HG02571 (cell line): Measurements from ENCODE around the gene ARL6IP5.
A peak's percentile ranks its signal among the peaks of the same experiment; 100 is the strongest.

Experiments used
- ATAC-seq: cut with Tn5 transposase; IDR thresholded peaks from one replicate; pipeline ENCODE4 v1.9.1; 2021; ENCODE audit warnings: mild to moderate bottlenecking, moderate library complexity; ENCODE audit not compliant: unreplicated experiment

The ARL6IP5 gene, protein sequence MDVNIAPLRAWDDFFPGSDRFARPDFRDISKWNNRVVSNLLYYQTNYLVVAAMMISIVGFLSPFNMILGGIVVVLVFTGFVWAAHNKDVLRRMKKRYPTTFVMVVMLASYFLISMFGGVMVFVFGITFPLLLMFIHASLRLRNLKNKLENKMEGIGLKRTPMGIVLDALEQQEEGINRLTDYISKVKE

GRCh38 chr3:69084326-69085167, at the start of gene ARL6IP5:
ARL6IP5 (plus strand) TSS chr3:69084937; CDS start chr3:69085048, 111 bp downstream.
- ATAC-seq, result peak; percentile 43

DNA sequence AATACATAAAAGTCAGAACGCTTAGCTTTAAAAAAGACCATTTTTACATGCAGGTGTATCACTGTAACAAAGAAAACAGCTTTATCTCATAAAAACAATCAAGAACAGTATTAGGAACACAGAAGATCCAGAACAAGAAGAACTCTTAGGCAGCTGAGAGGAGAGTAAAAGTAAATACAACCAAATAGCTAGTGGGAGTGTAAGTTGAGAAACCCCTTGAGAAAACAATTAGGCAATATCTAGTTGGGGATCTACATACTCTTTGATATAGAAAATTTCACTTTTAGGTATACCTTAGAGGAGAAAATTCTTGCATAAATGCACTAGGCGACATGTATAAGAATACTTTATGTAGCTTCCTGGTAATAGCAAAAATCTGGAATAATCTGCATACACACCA, 40.1 kb upstream of the ARL6IP5 start:
- no peak for ATAC-seq

DNA sequence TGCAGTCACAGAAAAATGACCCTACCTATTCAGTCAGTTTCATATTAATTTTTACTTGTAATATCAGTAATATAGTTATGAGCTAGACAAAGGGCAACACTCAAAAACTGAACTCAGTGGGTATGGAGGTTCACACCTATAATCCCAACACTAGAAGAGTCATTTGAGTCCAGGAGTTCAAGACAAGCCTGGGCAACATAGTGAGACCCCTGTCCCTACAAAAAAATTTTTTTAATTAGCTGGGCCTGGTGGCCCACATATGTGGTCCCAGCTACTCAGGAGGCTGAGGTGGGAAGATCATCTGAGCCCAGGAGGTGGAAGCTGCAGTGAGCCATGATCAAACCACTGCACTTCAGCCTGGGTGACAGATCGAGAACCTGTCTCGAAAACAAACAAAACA, 35.7 kb upstream of the ARL6IP5 start:
- ATAC-seq, result no peak

- peak; percentile 96 for ATAC-seq
Observed at GRCh38 chr3:69051756-69052471, 32.8 kb upstream of the ARL6IP5 start, which contains the start of gene TMF1. TMF1 (minus strand) TSS chr3:69052333; CDS start chr3:69052086, 247 bp downstream.

DNA sequence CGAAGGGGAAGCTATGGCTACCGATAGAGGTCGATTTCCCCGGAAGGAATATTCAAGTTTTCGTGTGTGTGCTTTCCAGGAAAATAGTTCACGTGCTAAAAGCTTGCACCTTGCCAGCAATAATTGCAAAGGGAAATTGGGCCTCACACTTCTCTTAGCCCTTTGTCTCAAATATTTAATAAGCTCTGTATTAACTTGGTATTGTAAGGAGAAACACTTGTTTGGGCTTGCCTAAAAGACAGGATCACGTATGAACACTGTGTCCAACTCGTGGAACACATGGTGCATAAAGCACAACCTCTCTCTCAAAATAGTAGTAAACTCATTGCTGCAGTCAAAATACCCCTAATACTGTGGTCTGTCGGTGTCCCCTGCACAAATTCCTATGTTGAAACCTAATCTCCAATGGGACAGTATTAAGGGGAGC, 32.3 kb upstream of the ARL6IP5 start:
- ATAC-seq, result no peak

DNA sequence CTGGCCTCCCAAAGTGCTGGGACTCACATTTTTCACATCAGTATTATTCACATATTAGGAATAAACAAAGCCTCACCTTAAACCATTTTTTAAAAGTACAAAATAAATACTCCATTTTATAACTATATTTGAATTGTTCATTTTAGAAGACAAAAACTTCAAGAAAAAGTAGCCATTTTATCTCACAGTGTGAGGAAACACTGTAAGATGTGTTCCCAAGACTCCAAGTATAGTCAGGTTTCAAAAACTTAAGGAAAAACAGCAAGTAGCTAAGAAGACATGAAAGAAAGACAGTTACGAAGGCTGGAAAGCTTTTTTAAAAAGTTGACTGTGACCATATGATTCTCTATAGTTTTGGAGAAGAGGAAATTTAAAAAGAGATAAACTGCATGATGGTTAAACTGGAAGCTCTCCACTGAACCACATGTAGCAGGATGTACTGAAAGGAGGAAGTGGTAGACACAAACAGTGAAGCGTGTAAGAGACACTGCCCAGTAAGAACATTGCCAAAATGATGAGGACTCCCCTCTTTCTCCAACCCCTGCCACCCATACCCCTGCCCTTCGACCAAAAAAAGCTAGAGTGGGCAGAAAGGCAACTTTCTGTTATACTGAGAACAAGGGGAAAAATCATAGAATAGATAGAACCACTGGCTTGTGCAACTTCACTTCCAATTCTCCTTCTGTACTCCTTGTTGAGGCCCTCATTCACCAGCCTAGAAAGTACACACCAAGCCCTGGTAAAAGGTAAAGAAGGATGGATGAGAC, 26.4 kb upstream of the ARL6IP5 start:
- peak; percentile 89 for ATAC-seq

- no peak for ATAC-seq
Observed at GRCh38 chr3:69058947-69059224, 25.9 kb upstream of the ARL6IP5 start.

DNA sequence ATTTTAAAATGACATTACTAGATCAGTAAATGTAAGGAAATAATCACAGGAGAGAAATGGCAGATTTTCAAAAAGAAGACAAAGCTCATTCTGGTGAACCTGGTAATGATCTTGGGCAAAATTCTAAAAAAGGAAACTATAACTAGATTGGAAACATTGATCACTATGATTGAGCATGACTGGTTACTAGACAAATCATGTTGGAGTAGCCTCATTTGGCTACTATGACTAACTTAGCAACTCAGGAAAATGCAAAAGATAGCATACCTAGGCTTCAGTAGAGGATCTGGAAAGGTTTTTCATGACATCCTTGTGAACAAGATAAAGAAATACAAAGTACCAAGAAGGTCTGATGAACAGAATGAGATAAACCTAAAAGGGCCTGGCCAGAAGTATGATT, 25.0 kb upstream of the ARL6IP5 start:
- ATAC-seq, result no peak

DNA sequence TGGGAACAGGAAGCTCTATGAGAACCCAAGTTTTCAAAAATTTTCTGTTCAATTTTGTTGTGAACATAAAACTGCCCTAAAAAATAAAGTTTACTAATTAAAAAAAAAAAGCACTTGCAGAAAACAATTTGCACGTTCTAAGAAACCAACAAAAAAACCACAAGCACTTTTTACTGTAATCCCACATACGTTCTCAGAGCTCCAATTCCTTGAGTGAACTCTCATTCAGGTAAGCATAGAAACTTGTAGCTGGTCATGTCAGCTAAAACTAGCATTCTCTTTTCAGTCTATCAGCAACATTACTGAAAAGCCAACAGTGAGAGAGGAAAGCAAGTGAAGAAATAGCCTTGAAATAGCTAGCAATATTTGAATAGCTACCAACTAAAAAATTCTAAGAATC, 21.1 kb upstream of the ARL6IP5 start:
- no peak for ATAC-seq

DNA sequence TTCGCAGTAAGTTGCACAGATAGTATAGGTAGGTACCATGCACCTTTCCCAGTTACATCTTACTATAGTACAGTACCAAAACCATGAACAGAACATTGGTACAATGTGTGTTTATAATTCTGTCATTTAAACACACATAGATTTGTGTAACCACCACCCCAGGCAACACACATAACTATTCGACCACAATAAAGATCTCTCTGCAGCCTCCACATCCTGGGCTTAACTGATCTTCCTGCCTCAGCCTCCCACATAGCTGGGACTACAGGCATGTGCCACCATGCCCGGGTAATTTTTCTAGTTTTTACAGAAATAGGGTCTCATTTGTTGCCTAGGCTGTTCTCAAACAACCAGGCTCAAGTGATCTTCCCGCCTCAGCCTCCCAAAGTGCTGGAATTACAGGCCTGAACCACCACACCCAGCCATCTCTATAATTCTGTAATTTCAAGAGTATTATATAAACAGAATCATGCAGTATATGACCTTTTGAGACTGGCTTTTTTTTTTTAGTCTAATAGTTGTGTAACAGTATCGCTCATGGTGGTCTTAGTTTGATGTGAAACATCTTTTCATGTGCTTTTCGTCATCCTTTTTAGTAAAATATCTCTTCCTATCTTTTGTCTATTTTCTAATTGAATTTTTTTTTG, 19.3 kb upstream of the ARL6IP5 start:
- ATAC-seq, result no peak

GRCh38 chr3:69066121-69066520, 18.6 kb upstream of the ARL6IP5 start:
- ATAC-seq, result no peak

DNA sequence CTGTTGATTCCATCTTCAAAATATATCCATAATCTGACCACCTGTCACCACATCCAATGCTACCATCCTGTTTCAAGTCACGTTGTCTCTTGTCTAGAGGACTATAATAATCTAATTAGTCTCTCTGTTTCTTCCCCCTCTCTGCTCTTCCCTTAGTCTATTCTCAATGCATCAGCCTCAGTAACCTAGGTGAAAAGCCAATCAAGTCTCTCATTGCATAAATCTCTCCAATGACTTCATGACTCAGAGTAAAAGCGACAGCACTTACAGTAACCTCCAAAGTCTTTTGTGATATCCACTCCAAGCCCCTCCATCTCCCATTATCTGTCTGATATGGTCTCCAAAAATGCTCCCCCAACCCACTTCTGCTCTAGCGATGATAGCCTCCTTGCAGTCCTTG, 11.8 kb upstream of the ARL6IP5 start:
- no peak for ATAC-seq

DNA sequence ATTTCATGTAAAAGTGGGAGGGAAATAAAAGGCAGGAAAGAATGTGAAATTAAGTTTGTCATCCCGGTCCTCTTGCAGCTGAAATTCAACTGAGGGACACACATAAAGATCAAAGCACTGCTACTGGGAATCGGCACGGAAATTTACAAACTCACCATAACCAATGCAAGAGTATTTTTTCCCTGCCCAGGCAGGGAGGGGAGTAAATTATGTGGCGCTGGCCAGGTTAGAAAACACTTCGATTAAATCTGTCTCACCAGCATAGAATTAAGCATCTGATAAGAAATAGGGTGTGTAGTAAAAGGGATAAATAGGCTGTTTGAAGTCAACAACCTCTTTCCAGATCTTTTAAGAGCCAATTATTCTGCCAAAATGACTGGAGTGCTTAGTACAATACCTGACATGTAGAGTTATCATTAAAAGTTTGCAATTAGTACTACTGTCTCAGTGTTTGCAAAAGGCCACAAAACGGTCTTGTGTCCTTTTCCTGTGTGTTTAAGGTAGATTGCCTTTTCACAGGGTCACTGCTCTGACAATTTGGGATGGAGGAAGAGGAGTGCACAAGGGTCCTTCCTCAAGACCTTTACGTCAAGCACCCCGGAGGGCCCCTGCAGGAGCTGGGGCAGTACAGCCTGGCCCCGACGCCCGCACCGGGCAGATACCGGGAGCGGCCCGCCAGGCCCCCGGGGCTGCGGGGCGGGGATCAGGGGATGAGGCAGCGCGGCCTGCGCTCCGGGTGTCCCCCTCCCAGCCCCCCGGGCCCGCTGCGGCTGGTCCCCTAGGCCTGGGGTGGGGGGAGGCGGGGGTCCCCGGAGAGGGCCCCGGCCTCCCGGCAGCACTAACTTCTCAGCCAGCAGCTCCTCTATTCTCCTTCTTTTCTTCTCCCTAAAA, 5.2 kb upstream of the ARL6IP5 start:
- ATAC-seq, result no peak

GRCh38 chr3:69080233-69080920, 4.4 kb upstream of the ARL6IP5 start, which contains the start of gene UBA3:
UBA3 (minus strand) TSS chr3:69080365; CDS start chr3:69080353, 12 bp downstream.
- ATAC-seq, result peak; percentile 44

DNA sequence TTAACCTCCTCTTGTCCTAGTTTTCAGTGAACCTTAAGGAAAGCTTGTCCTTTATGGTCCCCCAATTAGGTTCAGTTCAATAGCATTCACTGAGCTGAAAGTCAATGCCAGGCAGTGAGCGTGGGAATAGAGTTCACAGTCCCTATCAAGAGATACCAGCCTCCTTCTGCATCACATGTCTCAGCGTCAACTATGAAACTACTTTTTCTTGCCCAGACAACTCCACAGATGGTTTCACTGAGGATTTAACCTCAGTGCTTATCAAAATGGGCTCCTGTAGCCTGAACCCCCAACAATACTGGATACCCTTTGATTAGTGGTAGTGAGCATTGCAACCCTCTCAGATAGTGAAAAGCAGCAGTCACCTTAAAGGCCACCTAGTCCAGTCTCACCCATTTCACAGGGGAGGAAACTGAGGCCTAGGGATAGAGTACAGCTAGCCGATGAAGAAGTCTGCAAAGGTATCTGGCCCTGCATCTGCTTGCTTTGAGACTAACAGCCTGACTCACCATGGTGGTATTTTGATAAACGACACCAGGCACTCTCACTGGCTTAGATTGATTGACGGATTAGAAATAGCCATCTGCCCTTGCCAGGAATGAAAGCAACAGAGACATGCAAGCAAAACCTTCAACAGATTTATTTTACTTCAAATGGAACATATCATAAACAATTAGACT, 3.0 kb upstream of the ARL6IP5 start:
- ATAC-seq, result no peak

GRCh38 chr3:69082361-69082760, 2.4 kb upstream of the ARL6IP5 start:
- no peak for ATAC-seq

DNA sequence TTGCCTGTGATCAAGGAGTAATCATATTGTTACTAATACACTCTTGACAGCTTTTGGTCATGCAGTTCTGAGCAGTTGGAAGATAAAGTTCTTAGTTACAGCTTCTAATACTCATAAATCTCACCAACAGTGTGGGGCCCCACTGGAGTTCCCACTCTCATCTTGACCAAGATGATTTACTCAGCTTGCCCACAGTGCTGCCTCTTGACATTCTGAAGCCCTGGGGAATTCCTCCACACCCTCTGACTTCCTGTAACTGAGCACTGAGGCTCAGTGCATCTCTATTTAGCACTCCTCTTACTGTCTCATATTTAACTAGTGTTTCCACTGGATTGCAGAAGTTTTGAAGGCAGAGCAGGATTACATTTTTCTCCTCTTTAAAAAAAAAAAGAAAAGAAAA, 1.9 kb upstream of the ARL6IP5 start:
- peak; percentile 49 for ATAC-seq

DNA sequence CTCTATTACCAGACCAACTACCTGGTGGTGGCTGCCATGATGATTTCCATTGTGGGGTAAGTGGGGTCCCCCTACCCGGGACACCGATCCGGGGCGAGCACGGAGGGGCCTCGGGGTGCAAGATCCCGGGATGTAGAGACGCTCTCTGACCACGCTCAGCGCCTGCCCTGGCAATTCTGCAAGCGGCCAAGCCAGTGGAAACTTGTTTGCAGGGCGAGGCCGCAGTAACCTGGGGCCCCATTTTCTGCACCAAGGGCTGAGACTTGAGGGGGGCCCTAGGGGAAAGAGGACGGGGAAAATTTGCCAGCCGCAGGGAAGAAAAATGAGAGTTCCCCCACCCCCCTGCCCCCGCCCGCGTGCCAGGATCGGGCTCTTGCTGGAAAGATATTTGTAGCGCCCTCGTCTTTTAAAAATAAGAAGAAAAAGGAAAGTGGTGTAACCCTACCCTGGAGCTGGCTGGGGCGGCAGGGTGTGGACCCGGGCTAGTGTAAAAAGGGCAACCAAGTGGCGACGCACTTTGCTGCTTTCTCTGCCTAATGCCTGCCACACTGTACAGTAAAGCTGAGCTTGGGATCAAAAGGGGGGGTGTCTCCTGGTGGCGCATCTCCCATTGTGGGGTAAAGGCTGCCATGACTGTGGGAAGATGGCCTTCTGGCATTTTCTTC, 563 bp downstream of the ARL6IP5 start:
- peak; percentile 0 for ATAC-seq
